Cortex of kidney (tissue), 1 donor: Measurements from ENCODE around the gene GDPD5.

ENCODE experiments used
- DNase-seq: peaks from one replicate; lab custom pipeline; 2025; lab: John Stamatoyannopoulos, UW

GDPD5 gene, protein sequence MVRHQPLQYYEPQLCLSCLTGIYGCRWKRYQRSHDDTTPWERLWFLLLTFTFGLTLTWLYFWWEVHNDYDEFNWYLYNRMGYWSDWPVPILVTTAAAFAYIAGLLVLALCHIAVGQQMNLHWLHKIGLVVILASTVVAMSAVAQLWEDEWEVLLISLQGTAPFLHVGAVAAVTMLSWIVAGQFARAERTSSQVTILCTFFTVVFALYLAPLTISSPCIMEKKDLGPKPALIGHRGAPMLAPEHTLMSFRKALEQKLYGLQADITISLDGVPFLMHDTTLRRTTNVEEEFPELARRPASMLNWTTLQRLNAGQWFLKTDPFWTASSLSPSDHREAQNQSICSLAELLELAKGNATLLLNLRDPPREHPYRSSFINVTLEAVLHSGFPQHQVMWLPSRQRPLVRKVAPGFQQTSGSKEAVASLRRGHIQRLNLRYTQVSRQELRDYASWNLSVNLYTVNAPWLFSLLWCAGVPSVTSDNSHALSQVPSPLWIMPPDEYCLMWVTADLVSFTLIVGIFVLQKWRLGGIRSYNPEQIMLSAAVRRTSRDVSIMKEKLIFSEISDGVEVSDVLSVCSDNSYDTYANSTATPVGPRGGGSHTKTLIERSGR

DNA sequence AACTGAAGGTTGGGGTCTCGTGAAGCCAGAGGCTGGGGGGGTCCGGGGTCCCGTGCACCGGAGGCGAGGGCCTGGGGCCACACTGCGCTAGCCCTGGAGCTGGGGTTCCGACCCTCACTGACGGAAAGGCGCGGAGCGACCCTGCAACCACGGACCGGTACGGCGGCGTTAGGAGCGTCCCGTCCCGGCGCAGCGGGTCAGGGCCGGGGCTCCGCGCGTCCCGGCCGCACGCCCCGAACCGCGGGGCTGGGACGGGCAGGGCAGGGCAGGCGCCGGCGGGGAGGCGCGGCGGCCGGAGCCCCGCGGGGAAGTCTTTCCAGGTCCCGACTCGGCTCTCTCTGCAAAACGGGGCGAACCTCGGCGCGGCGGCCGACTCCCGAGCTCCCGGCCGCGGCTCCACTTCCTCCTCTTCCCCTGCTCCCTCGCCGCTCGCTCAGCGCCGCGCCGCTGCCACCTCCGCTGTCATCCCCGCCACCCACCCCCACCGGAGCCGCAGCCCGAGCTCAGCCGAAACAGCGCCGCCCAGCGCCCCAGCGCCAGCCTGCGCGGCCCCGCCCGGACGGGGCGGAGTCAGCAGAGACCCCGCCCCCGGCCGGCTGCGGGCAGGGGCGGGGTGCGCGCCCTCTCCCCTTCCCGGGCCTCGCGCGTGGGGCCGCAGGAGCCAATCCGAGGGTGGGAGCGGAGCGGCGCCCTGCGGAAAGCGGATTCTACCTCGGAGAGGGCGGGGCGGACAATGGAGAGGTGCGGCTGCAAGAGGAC is at the start of gene GDPD5:
Gene GDPD5 (minus strand): TSS at position 509 of the 759 bp plus-strand sequence. CDS start 48,206 bp downstream, outside the sequence.
- no peak for DNase-seq

DNA sequence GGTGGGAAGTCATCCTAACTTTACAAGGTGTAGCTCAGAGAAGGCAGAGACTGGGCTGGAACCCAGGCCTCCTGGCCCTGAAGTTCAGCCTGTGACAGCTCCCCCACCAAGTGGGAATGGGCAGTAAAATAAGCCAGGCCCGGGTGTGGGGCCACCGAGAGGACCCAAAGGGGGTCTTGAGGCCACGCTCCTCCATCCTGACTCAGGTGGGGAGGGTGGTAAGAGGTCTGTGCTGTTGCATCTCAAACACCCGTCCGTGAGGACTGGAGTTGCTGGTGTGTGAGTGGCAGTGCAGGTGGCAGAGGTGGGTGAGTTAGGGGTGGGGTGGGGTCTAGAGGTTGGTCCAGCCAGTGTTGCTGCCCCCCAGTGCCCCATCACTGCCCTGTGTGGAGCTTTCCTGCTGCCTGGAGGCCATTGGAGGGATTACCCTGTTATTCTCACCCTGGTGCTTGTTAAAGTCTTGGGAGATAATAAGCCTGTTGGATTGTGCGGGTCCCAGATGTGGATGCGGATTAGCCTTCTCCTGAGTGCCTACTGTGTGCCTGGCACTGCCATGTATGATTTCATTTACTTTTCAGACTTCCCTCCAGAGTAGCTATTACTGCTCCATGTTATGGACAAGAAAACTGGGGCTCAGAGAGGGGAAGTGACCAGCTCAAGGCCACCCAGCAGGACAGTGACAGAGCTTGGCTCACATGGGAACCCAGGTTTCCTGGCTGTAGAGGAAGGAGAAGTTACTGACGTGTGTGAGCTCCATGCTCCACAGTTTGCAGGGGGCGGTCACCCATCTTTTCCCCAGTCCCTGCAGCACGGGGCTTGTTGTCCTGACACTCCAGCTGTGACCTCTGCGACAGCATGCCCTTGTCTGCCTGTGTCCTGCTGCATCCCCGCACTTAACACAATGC is 49.2 kb upstream of the GDPD5 start:
- DNase-seq, result no peak

DNA sequence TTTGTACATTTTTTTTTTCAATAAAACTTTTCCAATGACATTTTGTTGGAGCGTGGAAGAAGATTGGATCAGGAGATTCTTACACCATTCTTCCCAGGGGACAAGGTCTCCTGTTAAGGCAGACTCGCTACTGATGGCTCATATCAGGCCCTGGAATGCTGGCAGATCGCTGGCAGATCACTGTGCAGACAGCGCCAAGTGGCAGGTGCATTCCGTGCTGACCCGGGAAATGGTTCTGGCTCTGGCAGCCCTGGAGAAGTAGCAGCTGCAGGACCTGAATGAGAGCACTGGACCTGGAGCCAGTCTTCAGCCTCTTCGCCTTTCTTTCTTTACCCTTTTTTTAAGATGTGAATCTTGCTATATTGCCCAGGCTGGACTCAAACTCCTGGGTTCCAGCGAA is 47.0 kb upstream of the GDPD5 start:
- DNase-seq, result no peak

DNA sequence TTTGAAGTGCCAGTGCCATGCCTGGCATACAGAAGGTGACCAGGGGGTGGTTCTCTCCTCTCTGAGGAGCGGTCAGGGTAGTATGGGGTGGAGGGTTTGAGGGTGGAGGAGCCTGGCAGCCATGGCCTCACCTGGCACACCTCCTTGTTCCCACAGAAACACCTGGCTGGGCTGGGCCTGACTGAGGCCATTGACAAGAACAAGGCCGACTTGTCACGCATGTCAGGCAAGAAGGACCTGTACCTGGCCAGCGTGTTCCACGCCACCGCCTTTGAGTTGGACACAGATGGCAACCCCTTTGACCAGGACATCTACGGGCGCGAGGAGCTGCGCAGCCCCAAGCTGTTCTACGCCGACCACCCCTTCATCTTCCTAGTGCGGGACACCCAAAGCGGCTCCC is 45.9 kb upstream of the GDPD5 start:
- no peak for DNase-seq

DNA sequence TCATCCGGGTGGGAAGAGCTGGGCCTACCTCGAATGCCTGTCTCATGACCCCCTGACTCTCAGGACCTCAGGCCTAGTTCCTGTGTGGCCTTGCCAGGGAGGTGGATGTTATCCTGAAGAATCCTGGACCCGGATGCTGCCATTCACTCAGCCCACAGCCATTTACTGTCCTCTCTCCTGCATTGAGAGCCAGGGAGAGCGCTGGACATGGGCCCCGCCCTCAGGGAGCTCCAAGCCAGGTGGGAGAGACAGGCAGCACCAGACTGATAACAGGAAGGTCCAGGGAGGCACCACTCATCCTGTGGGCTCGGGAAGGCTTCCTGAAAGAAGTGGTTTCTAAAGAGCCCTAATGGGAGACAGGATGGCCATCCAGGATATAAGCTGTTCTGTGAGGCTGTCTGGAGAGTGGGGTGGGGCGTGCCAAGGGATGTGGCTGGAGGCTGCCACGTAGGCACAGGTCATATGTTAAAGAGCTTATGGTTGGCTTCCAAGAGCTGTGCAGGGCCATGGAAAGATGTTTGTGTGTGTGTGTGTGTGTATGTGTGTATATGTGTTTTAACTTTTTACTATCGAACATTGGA is 44.9 kb upstream of the GDPD5 start:
- no peak for DNase-seq

DNA sequence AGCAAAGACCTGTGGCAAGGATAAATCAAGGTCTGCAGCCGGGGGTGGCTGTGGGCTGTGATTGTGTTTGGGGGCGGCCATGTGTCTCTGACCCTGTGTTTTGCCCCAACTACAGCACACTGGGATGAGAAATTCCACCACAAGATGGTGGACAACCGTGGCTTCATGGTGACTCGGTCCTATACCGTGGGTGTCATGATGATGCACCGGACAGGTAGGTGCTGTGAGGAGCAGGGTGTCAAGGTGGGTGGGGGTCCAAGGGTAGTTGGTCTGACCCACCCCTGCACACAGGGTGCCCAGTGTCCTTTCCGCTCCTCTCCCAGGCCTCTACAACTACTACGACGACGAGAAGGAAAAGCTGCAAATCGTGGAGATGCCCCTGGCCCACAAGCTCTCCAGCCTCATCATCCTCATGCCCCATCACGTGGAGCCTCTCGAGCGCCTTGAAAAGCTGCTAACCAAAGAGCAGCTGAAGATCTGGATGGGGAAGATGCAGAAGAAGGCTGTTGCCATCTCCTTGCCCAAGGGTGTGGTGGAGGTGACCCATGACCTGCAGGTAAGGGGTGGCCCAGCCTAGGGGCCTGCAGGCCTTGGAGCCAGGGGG is 43.0 kb upstream of the GDPD5 start:
- no peak for DNase-seq

DNA sequence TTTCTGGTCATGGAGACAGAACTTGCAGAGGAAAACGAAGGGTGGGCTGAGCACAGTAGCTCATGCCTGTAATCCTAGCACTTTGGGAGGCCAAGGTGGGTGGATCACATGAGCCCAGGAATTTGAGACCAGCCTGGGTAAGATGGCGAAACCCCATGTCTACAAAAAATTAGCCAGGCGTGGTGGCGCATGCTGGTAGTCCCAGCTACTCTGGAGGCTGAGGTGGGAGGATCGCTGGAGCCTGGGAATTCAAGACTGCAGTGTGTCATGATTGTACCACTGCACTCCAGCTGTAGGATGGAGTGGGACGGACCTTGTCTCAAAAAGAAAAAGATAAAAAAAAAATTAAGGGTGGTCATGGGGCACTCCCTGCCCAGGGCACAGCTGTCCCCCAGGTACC is 42.2 kb upstream of the GDPD5 start:
- DNase-seq, result no peak

DNA sequence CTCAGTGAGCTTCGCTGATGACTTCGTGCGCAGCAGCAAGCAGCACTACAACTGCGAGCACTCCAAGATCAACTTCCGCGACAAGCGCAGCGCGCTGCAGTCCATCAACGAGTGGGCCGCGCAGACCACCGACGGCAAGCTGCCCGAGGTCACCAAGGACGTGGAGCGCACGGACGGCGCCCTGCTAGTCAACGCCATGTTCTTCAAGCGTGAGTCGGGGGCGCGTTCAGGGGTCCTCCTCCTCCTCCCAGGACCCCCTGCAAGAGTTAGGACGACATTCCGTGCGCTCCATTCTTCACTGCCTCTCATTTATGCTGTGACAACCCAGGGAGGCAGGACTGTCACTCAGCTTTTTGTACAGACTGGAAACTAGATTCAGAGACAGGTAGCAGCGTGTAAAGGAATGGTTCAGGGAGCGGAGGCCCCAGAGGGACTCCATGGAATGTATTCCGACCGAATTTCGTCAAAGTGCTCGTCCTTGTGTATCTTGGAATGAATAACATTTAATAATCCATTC is 41.1 kb upstream of the GDPD5 start:
- no peak for DNase-seq

DNA sequence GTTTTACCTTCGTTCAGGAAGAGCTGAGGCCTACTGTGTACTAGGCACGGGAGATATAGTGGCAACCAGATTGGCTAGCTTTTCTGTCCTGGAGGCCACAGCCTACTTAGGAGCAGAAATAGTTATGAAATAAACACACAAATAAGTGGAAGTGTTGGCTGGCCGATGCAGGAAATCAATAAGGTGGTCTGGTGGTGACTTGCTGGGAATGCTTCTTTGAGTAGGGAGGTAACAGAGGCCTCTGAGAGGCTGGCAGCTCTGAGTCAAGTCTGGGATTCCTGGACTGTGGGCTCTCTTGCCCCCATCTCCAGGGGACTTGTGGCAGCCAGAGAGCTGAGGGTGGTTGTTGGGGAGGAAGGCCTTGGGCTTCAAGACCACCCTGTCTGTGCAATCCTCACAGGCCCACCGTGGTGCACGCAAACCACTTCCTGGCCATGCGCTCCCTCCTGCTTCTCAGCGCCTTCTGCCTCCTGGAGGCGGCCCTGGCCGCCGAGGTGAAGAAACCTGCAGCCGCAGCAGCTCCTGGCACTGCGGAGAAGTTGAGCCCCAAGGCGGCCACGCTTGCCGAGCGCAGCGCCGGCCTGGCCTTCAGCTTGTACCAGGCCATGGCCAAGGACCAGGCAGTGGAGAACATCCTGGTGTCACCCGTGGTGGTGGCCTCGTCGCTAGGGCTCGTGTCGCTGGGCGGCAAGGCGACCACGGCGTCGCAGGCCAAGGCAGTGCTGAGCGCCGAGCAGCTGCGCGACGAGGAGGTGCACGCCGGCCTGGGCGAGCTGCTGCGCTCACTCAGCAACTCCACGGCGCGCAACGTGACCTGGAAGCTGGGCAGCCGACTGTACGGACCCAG is 40.4 kb upstream of the GDPD5 start:
- DNase-seq, result no peak

DNA sequence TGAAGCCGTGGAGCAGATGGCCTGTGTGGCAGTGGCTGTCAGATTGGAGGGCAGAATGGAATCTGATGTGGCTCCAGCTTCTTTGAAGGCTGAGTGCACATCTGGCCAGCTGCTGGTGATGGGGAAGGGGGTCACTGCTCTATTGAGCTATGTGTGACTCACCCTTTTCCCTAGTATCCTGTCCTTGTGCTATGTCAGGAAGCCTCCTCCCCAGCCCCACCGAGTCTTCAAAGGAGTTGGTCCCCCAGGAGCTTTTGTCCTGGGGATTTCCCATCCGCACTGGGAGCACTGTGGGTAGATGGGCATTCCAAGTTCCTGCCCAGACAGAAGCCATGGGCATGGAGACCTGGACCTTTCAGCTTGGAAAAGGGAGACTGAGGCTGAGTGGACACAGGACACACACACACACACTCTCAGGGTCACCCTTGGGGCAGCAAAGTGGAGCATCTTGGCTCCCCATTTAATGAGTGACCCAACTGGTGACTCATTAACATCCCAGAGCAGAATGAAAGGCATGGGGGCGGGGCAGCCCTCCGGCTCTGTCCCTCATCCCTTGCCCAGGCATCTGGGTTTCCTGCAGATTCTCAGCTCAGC is 39.6 kb upstream of the GDPD5 start:
- DNase-seq, result no peak

DNA sequence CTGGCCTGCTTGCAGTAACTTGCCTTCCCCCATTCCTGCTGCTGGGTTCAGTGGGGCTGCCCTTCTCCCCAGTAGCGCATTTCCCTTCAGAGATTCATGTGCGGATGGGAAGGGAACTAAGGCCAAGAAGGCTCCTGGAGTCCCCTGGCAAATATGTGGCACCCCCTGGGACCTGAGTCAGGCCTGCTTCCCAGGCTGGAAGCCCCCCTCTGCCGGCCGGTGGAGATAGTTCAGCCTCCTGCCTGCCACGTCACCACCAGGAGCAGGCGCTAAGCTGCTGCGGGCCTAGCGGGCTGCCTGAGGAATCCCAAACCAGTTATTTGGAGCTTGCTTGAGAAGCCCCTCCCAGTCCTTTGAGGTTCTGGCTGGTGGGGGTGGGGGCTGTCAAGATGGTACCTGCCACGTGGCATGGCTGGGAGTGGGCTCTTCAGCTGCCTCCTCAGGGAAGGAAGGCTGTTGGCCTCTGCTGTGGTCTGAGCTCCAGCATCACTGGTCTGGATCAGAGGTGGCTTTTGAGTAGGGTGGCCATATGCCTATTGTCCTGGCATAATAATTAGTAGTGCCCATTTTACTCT is 38.3 kb upstream of the GDPD5 start:
- no peak for DNase-seq

DNA sequence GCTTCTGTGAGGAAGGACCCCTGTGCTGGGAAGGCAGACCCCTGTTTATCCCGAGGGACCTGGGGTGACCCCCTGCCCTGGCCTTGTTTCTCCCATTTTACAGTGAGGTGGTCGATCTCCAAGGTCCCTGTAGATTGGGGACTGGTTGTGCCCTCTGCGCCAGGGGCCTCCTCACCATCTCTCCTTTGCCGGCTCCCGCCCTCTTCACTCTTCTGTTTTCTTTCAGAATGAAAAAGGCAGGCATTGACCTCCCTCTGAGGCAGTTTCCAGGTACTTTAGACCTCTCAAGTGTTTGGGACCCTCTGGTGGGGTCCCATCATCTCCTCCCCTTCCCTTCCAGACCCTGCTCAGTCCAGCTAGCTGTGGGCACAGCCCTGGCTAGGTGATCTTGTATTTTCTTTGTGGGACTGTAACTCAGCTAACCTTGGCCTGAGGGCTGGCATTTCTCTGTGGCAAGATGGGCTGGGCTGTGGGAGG is 37.8 kb upstream of the GDPD5 start:
- no peak for DNase-seq

DNA sequence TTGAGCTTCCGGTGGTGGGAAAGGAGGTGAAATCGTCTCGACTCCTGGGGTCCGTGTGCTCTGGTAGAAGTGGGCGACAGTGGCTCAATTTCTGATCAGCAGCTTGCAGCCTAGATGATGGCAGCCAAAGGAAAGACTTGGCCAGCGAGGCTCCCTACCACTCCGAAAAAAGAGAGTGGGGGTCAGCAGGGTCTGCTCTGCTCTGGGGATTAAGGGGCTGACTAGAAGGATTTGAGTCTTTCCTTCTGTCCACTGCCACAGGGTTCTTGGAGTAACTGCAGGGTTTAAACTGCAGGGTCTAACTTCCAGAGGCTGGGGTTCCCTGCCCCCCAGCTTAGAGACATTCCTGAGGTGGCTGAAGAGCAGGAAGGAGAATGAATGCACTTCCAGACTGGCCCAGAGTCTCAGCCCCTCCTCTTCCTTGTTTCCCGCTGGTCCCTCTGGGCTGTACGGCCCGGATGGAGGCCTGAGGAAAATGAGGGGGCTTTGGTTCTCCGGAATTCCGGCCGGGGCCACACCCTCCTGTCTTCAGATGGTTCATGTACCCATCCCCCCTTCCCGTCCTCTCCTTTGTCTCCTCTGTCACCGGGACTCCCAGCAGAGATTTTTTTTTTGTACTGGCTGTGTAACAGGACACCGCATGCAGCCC is 37.2 kb upstream of the GDPD5 start:
- no peak for DNase-seq

DNA sequence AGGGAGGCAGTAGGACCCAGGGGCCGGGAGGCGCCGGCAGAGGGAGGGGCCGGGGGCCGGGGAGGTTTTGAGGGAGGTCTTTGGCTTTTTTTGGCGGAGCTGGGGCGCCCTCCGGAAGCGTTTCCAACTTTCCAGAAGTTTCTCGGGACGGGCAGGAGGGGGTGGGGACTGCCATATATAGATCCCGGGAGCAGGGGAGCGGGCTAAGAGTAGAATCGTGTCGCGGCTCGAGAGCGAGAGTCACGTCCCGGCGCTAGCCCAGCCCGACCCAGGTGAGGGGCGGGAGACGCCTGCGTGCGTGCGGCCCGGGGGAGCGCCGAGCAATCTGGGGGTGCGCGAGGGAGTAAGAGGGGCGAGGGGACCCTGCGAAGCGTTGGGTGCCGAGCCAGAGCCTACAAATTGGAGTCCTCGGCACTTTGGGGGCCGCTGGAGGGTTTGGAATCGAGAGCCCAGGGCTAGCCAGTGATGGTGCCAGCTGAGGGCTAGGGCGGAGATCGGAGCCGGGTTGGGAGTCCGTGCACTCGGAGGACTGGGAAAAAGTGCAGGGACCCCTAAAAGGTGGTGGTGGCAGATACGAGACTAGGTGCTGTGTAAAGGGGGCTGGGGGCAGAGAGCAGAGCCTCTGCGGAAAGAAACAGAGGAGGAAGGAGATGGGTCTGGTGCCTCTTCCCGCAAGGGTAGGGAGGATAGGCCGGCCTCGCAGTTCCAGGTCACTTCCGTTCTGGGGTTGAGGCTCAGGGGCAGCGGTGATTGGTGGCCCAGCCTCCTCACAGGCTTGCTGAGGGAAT is 36.5 kb upstream of the GDPD5 start, which contains the start of gene SERPINH1:
Gene SERPINH1 (plus strand): TSS at position 206 of the 788 bp plus-strand sequence. CDS start 4,097 bp downstream, outside the sequence.
- DNase-seq, result peak; percentile 19

DNA sequence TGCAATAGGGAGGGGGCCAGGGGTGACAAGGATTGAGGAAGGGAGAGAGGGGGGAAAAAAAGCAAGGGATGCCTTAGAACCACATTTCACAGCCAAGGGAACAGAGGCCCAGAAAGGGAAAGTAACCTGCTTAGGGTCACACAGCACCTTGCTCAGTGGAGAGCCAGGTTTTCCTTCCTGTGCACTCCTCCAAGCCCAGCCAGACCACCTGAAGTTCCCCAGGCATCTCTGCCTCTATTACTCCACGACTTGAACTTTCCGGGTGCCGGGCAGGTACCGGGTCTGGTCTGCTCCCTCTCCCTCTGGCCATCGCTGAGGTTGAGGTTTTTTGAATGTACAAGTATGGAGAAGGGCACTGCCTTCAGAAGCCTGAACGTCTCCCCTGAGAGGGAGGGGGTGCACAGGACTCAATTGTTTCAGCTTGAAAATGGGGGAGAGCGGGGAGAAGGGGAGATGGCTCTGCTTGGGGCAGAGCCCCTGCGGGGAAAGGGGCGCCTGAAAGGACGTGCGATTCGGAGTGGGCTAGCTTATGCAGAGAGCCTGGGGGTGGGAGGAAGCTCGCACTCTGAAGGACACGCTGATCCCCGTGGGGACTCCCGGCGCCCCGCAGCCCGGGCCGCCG is 35.8 kb upstream of the GDPD5 start:
- DNase-seq, result no peak

DNA sequence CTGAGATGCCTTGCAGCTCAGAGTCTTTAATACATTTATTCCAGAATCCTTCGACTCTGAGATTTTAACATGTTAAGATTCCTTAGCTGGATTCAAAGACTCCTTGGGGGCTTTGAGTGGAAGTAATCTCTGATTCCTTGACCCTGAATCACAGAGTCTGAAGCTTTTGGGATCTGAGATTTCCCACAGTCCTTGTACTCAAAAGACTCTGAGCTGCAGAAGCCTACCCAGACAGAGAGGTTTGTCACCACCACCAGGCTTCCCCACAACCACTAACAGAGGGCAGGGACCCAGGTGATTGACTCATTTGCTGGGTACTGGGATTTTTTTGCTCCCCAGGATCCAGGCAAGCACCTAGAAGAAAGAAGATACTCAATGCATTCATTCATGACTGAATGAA is 34.9 kb upstream of the GDPD5 start:
- DNase-seq, result no peak
